ENCODE data around the gene PDXP. TPM values are rescaled to one million over a fixed set of nuclear protein-coding genes. Genes with fewer than 3 reads are reported as not detected.

PDXP gene
- total and polyA plus RNA-seq, 2 of the 13 experiments (the other 11 are each of a cell fraction or from before 2014, with no cell fraction given): 58.2 to 70.6 TPM

DNA sequence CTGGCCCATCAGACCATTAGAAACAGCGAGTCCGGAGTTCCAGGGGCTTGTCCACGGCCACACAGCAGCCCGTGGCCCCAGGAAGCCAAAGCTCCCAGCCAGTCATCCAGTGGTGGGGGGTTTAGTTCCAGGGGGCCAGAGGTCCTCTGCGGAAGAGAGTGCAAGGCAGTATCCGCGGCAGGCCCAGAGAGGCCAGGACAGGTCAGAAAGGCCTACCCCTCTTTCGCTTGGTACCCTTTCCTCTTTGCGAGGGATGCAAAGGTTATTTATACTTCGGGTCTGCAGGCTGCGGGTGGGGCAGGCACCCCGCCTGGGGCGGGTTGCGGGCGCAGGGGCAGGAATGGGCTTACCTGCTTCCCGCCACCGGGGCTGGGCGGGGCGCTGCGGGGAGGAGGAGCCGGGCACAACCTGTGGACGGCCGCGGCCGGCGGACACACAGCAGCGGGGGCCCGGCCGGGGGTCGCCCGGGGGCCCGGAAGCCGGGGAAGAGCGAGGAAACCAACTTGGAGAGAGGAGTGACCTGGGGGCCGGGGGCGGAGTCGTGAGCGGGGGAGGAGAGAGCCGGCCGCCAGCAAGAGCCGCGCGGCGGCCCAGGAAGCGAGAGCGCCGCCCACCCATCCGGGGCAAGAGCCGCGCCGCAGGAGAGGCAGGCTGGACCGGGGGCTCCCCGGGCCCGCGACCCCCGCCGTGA is 19.3 kb upstream of the PDXP start, which contains the start of gene SH3BP1 (continued):
- TF ChIP-seq, protein P1, sequence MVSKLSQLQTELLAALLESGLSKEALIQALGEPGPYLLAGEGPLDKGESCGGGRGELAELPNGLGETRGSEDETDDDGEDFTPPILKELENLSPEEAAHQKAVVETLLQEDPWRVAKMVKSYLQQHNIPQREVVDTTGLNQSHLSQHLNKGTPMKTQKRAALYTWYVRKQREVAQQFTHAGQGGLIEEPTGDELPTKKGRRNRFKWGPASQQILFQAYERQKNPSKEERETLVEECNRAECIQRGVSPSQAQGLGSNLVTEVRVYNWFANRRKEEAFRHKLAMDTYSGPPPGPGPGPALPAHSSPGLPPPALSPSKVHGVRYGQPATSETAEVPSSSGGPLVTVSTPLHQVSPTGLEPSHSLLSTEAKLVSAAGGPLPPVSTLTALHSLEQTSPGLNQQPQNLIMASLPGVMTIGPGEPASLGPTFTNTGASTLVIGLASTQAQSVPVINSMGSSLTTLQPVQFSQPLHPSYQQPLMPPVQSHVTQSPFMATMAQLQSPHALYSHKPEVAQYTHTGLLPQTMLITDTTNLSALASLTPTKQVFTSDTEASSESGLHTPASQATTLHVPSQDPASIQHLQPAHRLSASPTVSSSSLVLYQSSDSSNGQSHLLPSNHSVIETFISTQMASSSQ (IDR thresholded peaks at IDR 0.05; ENCODE audit: low read depth): no peak
- TF ChIP-seq, protein P1 (CRISPR knock-in tag; IDR thresholded peaks at IDR 0.05; ENCODE audit: borderline replicate concordance): no peak
- TF ChIP-seq MED1 (CRISPR knock-in tag; IDR thresholded peaks at IDR 0.05): no peak
- TF ChIP-seq IRF1 (CRISPR knock-in tag; IDR thresholded peaks at IDR 0.05; ENCODE audit: low read depth): no peak
- TF ChIP-seq SRY (CRISPR knock-in tag; IDR thresholded peaks at IDR 0.05): no peak
- no peak for TF ChIP-seq KIAA2018 (CRISPR knock-in tag; IDR thresholded peaks at IDR 0.05; ENCODE audit: borderline replicate concordance)
- peak; percentile 43; the same call in 1 of the 2 replicates for TF ChIP-seq CHD4 (IDR thresholded peaks at IDR 0.05; ENCODE audit: borderline replicate concordance, low read length)
- TF ChIP-seq SIN3A (IDR thresholded peaks at IDR 0.05; ENCODE audit: borderline replicate concordance, low read depth, low read length): peak; percentile 46; the same call in 1 of the 2 replicates
- TF ChIP-seq JUND (CRISPR knock-in tag; IDR thresholded peaks at IDR 0.05): no peak
- no peak for TF ChIP-seq GTF3A (CRISPR knock-in tag; conservative IDR thresholded peaks at IDR 0.05)
- TF ChIP-seq IKZF4 (CRISPR knock-in tag; IDR thresholded peaks at IDR 0.05; ENCODE audit: borderline replicate concordance, low read depth, not compliant biosample characterization): no peak
- TF ChIP-seq, protein P2, sequence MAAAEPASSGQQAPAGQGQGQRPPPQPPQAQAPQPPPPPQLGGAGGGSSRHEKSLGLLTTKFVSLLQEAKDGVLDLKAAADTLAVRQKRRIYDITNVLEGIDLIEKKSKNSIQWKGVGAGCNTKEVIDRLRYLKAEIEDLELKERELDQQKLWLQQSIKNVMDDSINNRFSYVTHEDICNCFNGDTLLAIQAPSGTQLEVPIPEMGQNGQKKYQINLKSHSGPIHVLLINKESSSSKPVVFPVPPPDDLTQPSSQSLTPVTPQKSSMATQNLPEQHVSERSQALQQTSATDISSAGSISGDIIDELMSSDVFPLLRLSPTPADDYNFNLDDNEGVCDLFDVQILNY (CRISPR knock-in tag; conservative IDR thresholded peaks at IDR 0.05): peak; percentile 34; the same call in 1 of the 2 replicates
- no peak for TF ChIP-seq JUN (CRISPR knock-in tag; IDR thresholded peaks at IDR 0.05)

All from HepG2 (cell line).